Measurements from ENCODE around the gene PANK1.

PANK1 gene

DNA sequence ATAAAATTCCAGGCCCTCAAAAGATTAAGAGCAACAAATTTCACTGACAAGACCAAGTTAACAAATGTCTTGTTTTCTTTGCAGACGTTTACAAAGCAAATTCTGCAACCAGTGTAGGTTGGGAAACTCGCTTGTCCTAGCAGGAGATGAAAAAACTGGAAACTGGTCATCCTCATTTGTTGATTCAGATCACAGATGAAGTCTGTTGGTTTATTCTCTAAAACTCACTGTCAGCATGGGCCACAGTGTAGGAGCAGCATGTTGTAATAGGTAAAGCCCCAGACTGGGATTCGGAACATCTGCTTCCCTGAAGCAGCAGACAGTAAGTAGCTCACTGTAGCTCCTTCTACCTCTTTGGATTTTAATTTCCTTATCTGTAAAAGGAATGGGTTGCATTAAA, 31.5 kb downstream of the PANK1 start:
- Histone ChIP-seq H3K4me3 (ENCODE audit: low read depth, low read length) (no peak overlapping the region), H3K27me3 (ENCODE audit: control insufficient read depth, insufficient read depth, low read length) (no peaks in the 10 kb centered on the region), H3K4me1 (ENCODE audit: control insufficient read depth, insufficient read depth, low read length) (no peaks in the 10 kb centered on the region), H3K36me3 (ENCODE audit: control insufficient read depth, insufficient read depth, low read length) (peaks cover 14% of the 10 kb centered on the region), H3K9ac (ENCODE audit: low read depth, low read length) (no peak overlapping the region), H3K9me3 (ENCODE audit: control insufficient read depth, insufficient read depth, low read length) (no peaks in the 10 kb centered on the region)

DNA sequence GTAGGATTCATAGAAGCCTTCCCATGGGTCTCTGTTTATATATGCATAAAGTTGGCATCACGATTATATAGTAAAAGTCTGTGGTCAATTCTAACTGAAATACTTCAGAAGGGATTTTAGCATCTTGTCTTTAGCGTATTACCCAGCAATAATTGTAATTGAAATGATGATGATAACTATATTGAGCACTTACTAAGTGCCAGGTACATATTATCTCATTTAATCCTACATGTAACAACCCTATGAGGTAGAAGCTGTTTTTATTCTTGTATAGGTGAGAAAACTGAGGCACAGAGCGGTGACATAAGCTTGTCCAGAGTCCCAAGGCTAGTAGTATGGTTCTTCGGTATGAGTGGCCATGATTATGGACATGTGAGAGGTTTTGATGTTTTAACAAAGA, 33.8 kb downstream of the PANK1 start:
- no peak overlapping the region for H3K9ac ChIP-seq (ENCODE audit: low read depth, low read length)
- H3K4me1 ChIP-seq (ENCODE audit: control insufficient read depth, insufficient read depth, low read length), result no peaks in the 10 kb centered on the region
- H3K9me3 ChIP-seq (ENCODE audit: control insufficient read depth, insufficient read depth, low read length), result no peaks in the 10 kb centered on the region
- H3K4me3 ChIP-seq (ENCODE audit: low read depth, low read length), result no peak overlapping the region
- no peaks in the 10 kb centered on the region for H3K27me3 ChIP-seq (ENCODE audit: control insufficient read depth, insufficient read depth, low read length)
- H3K36me3 ChIP-seq (ENCODE audit: control insufficient read depth, insufficient read depth, low read length), result peaks cover 14% of the 10 kb centered on the region

- Histone ChIP-seq H3K36me3 (ENCODE audit: control insufficient read depth, insufficient read depth, low read length) (peaks cover 14% of the 10 kb centered on the region), H3K4me3 (ENCODE audit: low read depth, low read length) (no peak overlapping the region), H3K4me1 (ENCODE audit: control insufficient read depth, insufficient read depth, low read length) (no peaks in the 10 kb centered on the region), H3K9ac (ENCODE audit: low read depth, low read length) (no peak overlapping the region), H3K9me3 (ENCODE audit: control insufficient read depth, insufficient read depth, low read length) (no peaks in the 10 kb centered on the region), H3K27me3 (ENCODE audit: control insufficient read depth, insufficient read depth, low read length) (no peaks in the 10 kb centered on the region)
Observed at GRCh38 chr10:89609833-89610346, 35.2 kb downstream of the PANK1 start.

GRCh38 chr10:89604200-89604599, 40.8 kb downstream of the PANK1 start:
- H3K9me3 ChIP-seq (ENCODE audit: control insufficient read depth, insufficient read depth, low read length), result no peaks in the 10 kb centered on the region
- H3K4me1 ChIP-seq (ENCODE audit: control insufficient read depth, insufficient read depth, low read length), result no peaks in the 10 kb centered on the region
- no peak overlapping the region for H3K9ac ChIP-seq (ENCODE audit: low read depth, low read length)
- H3K4me3 ChIP-seq (ENCODE audit: low read depth, low read length), result no peak overlapping the region
- no peaks in the 10 kb centered on the region for H3K27me3 ChIP-seq (ENCODE audit: control insufficient read depth, insufficient read depth, low read length)
- H3K36me3 ChIP-seq (ENCODE audit: control insufficient read depth, insufficient read depth, low read length), result no peaks in the 10 kb centered on the region

- Histone ChIP-seq H3K4me1 (ENCODE audit: control insufficient read depth, insufficient read depth, low read length) (no peaks in the 10 kb centered on the region), H3K9me3 (ENCODE audit: control insufficient read depth, insufficient read depth, low read length) (no peaks in the 10 kb centered on the region), H3K9ac (ENCODE audit: low read depth, low read length) (no peak overlapping the region), H3K36me3 (ENCODE audit: control insufficient read depth, insufficient read depth, low read length) (no peaks in the 10 kb centered on the region), H3K27me3 (ENCODE audit: control insufficient read depth, insufficient read depth, low read length) (no peaks in the 10 kb centered on the region), H3K4me3 (ENCODE audit: low read depth, low read length) (no peak overlapping the region)
Observed at GRCh38 chr10:89602919-89603318, 42.1 kb downstream of the PANK1 start.

DNA sequence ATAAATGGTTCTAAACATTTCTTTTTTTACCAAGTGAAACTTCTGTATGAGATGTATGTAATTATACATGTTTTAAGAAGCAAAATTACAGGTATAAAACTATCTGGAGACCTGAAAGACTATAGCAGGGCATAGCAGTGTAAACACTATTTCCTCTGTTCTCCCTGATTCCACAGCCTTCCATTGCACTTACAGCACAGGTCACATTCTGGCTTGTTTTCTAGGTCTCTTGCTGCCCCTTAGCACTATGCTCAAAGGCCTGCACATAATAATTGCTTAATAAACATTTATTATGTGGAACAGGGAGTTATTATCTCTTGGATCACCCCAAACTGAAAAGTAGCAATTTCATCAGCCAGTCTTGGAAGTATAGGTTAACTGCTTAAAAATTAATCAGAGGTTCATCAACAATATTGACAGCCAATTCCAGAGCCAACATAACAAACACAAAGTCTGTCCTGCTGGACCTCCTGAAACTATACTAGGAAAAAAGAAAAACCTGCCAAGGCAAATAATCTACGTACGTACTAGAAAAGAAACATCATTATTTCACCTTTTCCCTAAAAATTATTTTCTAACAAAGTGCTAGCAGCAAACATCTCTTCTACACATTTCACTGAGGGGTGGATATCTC, 43.2 kb downstream of the PANK1 start:
- Histone ChIP-seq H3K4me1 (ENCODE audit: control insufficient read depth, insufficient read depth, low read length) (no peaks in the 10 kb centered on the region), H3K4me3 (ENCODE audit: low read depth, low read length) (no peak overlapping the region), H3K36me3 (ENCODE audit: control insufficient read depth, insufficient read depth, low read length) (no peaks in the 10 kb centered on the region), H3K27me3 (ENCODE audit: control insufficient read depth, insufficient read depth, low read length) (no peaks in the 10 kb centered on the region), H3K9ac (ENCODE audit: low read depth, low read length) (no peak overlapping the region), H3K9me3 (ENCODE audit: control insufficient read depth, insufficient read depth, low read length) (no peaks in the 10 kb centered on the region)

DNA sequence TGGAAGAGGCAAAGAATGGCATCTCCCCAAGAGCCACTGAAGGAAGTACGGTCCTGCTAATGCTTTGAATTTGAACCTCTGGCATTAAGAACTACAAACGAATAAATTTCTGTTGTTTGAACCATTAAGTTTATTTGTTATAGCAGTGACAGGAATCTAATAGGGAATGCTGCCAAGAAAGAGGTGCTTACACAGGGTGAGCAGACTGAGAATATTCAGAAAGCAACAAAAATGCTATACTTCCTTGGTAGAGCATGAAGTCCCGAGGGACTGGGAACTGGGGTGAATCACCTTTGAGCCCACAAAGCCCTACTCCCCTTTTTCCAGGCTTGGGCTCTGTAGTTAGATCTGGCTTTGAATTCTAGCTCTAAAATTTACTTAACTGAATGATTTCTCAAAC, 45.0 kb downstream of the PANK1 start:
- no peaks in the 10 kb centered on the region for H3K36me3 ChIP-seq (ENCODE audit: control insufficient read depth, insufficient read depth, low read length)
- H3K9me3 ChIP-seq (ENCODE audit: control insufficient read depth, insufficient read depth, low read length), result no peaks in the 10 kb centered on the region
- H3K4me3 ChIP-seq (ENCODE audit: low read depth, low read length), result no peak overlapping the region

GRCh38 chr10:89593043-89593442, 52.0 kb downstream of the PANK1 start:
- H3K4me1 ChIP-seq (ENCODE audit: control insufficient read depth, insufficient read depth, low read length), result no peaks in the 10 kb centered on the region
- H3K36me3 ChIP-seq (ENCODE audit: control insufficient read depth, insufficient read depth, low read length), result peaks cover 11% of the 10 kb centered on the region
- no peaks in the 10 kb centered on the region for H3K27me3 ChIP-seq (ENCODE audit: control insufficient read depth, insufficient read depth, low read length)
- no peak overlapping the region for H3K4me3 ChIP-seq (ENCODE audit: low read depth, low read length)
- H3K9ac ChIP-seq (ENCODE audit: low read depth, low read length), result no peak overlapping the region
- H3K9me3 ChIP-seq (ENCODE audit: control insufficient read depth, insufficient read depth, low read length), result no peaks in the 10 kb centered on the region

More for the DNA sequence above, 45.0 kb downstream of the PANK1 start:
- no peak overlapping the region for H3K9ac ChIP-seq (ENCODE audit: low read depth, low read length)
- H3K27me3 ChIP-seq (ENCODE audit: control insufficient read depth, insufficient read depth, low read length), result no peaks in the 10 kb centered on the region
- H3K4me1 ChIP-seq (ENCODE audit: control insufficient read depth, insufficient read depth, low read length), result no peaks in the 10 kb centered on the region

GRCh38 chr10:89592539-89592938, 52.5 kb downstream of the PANK1 start:
- no peaks in the 10 kb centered on the region for H3K9me3 ChIP-seq (ENCODE audit: control insufficient read depth, insufficient read depth, low read length)

DNA sequence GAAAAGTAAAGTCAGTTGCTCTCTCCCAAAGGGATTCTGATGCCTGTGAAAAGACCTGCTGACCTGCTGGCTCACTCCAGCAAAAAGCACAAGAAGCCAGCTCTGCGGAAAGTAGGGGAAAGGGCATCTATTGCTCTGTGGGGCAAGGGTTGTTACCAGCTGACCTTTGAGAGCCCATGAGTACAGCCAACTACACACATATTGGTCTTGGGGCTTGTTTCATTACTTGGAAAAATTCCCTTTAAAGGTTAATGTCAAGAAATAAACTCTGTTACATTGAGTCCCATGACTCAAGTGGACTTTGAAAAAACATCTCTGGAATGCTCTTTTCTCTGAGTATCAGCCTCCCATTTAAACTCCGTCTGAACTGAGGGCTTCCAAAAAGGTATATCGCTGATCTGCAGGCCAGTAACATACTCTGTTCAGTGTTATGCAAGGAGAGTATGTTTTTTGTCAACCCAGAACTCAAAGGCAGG, 53.2 kb downstream of the PANK1 start:
- no peaks in the 10 kb centered on the region for H3K4me1 ChIP-seq (ENCODE audit: control insufficient read depth, insufficient read depth, low read length)
- no peak overlapping the region for H3K4me3 ChIP-seq (ENCODE audit: low read depth, low read length)
- H3K36me3 ChIP-seq (ENCODE audit: control insufficient read depth, insufficient read depth, low read length), result peaks cover 11% of the 10 kb centered on the region
- H3K27me3 ChIP-seq (ENCODE audit: control insufficient read depth, insufficient read depth, low read length), result no peaks in the 10 kb centered on the region
- H3K9me3 ChIP-seq (ENCODE audit: control insufficient read depth, insufficient read depth, low read length), result no peaks in the 10 kb centered on the region
- H3K9ac ChIP-seq (ENCODE audit: low read depth, low read length), result no peak overlapping the region

More at GRCh38 chr10:89592539-89592938, 52.5 kb downstream of the PANK1 start:
- no peaks in the 10 kb centered on the region for H3K27me3 ChIP-seq (ENCODE audit: control insufficient read depth, insufficient read depth, low read length)
- H3K9ac ChIP-seq (ENCODE audit: low read depth, low read length), result no peak overlapping the region
- H3K36me3 ChIP-seq (ENCODE audit: control insufficient read depth, insufficient read depth, low read length), result peaks cover 11% of the 10 kb centered on the region
- H3K4me3 ChIP-seq (ENCODE audit: low read depth, low read length), result no peak overlapping the region
- H3K4me1 ChIP-seq (ENCODE audit: control insufficient read depth, insufficient read depth, low read length), result no peaks in the 10 kb centered on the region

DNA sequence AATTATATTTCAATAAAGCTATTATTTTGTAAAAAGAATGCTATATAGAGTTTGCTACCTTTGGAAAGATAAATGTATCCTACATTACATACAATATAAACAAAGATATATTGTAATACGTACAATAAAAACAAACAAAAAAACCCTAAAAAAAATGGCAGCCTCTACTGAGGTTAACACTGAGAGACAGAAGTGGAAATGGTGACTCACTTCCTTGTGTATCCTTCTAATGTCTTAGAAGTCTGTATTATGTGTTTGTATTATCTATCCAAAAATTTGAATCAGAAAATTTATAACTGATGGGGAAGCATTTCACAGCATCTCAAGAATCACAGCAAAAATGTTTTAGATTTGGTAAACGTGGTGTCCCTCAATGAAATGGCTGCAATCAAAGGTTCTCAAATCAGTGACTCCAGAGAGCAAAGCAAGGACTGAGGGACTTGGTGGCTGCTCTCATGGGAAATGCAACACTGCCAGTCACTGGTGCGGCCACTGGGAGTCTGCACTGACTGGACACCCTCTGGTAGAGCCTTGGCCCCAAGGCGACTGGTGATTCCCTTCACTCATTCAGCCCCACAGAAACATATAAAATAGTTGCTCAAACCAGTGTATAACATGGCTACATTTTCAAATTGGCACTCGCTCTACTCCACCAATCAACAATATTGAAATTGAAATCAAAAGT, 53.8 kb downstream of the PANK1 start:
- no peaks in the 10 kb centered on the region for H3K27me3 ChIP-seq (ENCODE audit: control insufficient read depth, insufficient read depth, low read length)
- peaks cover 11% of the 10 kb centered on the region for H3K36me3 ChIP-seq (ENCODE audit: control insufficient read depth, insufficient read depth, low read length)
- no peaks in the 10 kb centered on the region for H3K4me1 ChIP-seq (ENCODE audit: control insufficient read depth, insufficient read depth, low read length)
- no peak overlapping the region for H3K4me3 ChIP-seq (ENCODE audit: low read depth, low read length)
- no peak overlapping the region for H3K9ac ChIP-seq (ENCODE audit: low read depth, low read length)
- H3K9me3 ChIP-seq (ENCODE audit: control insufficient read depth, insufficient read depth, low read length), result no peaks in the 10 kb centered on the region

DNA sequence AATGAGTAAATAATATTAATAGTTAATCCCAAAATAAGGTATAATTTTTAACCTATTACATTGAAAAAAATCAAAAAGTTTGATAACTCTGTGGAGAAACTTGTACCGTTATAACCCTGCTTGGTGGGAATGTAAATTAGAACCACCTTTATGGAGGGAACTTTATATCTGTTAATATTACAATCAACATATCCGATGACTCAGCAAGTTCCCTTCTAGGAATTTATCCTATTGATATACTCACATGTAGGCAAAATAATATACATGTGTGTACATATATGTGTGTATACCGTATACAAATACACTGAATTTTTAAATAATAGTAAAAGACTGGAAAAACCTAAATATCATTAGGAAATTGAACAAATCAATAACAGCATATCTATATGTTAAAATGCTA, 54.7 kb downstream of the PANK1 start:
- Histone ChIP-seq H3K9ac (ENCODE audit: low read depth, low read length) (no peak overlapping the region), H3K9me3 (ENCODE audit: control insufficient read depth, insufficient read depth, low read length) (no peaks in the 10 kb centered on the region), H3K4me1 (ENCODE audit: control insufficient read depth, insufficient read depth, low read length) (no peaks in the 10 kb centered on the region), H3K36me3 (ENCODE audit: control insufficient read depth, insufficient read depth, low read length) (peaks cover 11% of the 10 kb centered on the region), H3K4me3 (ENCODE audit: low read depth, low read length) (no peak overlapping the region), H3K27me3 (ENCODE audit: control insufficient read depth, insufficient read depth, low read length) (no peaks in the 10 kb centered on the region)
